ENCODE data around the gene LRPPRC. TPM values are rescaled to one million over a fixed set of nuclear protein-coding genes. Genes with fewer than 3 reads are reported as not detected.

The LRPPRC gene
- total and polyA plus RNA-seq, 2 experiments from 2014 or later: 39.5 to 71.9 TPM

DNA sequence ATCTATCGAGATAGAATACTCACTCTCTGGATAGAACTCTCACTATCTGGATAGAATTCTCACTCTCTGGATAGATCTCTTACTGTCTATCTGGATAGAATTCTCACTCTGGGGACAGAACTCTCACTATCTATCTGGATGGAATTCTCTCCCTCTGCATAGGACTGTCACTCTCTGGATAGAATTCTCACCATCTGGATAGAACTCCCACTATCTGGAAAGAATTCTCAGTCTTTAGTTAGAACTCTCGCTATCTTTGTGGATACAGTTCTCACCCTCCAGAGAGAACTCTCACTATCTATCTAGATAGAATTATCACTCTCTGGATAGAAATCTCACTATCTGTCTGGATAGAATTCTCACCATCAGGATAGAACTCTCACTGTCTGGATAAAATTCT is 140.5 kb downstream of the LRPPRC start:
- DNase-seq (ENCODE audit: low read depth in 1 of 2, low spot score in 1 of 2): no peak
- no peaks in the 10 kb centered on the region for H3K4me1 ChIP-seq (ENCODE audit: low read depth)
- no peaks in the 10 kb centered on the region for H3K27me3 ChIP-seq
- TF ChIP-seq, protein P1, sequence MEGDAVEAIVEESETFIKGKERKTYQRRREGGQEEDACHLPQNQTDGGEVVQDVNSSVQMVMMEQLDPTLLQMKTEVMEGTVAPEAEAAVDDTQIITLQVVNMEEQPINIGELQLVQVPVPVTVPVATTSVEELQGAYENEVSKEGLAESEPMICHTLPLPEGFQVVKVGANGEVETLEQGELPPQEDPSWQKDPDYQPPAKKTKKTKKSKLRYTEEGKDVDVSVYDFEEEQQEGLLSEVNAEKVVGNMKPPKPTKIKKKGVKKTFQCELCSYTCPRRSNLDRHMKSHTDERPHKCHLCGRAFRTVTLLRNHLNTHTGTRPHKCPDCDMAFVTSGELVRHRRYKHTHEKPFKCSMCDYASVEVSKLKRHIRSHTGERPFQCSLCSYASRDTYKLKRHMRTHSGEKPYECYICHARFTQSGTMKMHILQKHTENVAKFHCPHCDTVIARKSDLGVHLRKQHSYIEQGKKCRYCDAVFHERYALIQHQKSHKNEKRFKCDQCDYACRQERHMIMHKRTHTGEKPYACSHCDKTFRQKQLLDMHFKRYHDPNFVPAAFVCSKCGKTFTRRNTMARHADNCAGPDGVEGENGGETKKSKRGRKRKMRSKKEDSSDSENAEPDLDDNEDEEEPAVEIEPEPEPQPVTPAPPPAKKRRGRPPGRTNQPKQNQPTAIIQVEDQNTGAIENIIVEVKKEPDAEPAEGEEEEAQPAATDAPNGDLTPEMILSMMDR (IDR thresholded peaks at IDR 0.05; ENCODE audit: low read depth, low read length): no peak
- no peaks in the 10 kb centered on the region for H3K36me3 ChIP-seq
- H3K27ac ChIP-seq: no peak overlapping the region
- H3K9me3 ChIP-seq (ENCODE audit: low read depth): no peaks in the 10 kb centered on the region
- H3K4me3 ChIP-seq: no peak overlapping the region

DNA sequence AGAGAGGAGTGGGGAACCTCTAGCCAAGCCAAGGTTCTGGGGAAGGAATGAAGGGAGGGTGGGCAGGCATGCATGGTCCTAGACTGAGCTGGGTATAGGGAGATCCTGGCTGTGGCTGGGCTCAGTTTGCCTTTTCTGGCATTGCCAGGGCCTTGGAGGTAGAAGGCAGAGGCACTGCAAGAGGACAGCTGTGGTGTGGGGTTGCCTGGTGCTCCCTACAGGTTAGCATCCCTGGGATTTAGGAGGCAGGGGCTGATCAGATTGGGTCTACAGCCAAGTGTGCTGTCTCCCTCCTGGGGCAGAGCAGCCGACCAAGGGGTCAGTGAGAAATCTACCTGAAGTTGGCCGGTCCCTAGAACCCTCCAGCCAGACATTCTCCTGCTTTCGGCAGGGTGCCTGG is 141.1 kb downstream of the LRPPRC start:
- no peaks in the 10 kb centered on the region for H3K27me3 ChIP-seq
- H3K9me3 ChIP-seq (ENCODE audit: low read depth): no peaks in the 10 kb centered on the region
- TF ChIP-seq, protein P1 (IDR thresholded peaks at IDR 0.05; ENCODE audit: low read depth, low read length): no peak
- DNase-seq (ENCODE audit: low read depth in 1 of 2, low spot score in 1 of 2): no peak
- no peaks in the 10 kb centered on the region for H3K36me3 ChIP-seq
- H3K4me3 ChIP-seq: no peak overlapping the region
- no peaks in the 10 kb centered on the region for H3K4me1 ChIP-seq (ENCODE audit: low read depth)
- H3K27ac ChIP-seq: no peak overlapping the region

DNA sequence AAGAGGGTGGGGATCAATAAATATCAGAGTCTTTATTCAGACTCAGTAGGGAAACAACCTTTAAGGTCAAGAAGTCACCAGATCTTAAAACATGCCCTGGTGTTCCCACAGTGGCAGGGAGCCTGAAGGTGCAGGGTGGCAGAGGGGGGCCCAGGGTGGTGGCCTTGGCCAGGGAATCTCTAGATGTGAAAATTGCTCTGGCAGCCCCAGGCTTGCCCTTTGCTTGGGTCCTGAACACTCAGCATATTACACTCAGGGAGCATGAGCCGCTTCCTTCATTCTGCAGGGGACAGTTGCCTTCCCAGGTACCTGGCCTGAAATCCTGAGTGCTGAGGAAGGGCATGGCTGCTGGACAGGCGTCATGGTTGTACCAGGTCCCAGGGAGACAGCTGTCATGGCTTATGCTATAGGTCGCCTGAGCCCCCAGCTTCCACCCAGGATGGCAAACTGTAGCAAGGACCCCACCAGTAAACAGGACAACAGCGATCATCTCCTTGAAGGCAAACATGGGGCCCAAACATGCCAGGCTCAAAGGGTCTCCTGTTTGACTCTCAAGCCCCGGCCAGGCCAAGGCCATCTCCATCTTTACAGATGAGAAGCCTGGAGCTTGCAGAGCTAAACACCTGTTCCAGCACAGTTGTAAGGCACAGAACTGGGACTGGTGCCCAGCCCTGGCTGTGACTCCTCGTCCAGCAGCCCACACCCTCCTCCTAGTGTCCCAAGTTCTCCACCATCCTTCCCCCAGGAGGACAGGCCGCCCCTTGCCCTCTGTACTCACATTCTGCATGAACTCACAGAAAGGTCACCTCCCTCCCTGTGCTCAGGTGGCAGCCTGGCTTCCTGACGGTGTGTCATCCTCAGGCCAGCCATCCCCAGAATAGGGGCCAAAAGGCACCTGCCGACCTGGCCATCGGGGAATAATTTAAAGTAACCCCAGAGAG is 142.4 kb downstream of the LRPPRC start:
- H3K4me3 ChIP-seq: no peak overlapping the region
- no peak overlapping the region for H3K27ac ChIP-seq
- TF ChIP-seq, protein P1 (IDR thresholded peaks at IDR 0.05; ENCODE audit: low read depth, low read length): no peak
- no peaks in the 10 kb centered on the region for H3K27me3 ChIP-seq
- H3K36me3 ChIP-seq: no peaks in the 10 kb centered on the region
- DNase-seq (ENCODE audit: low read depth in 1 of 2, low spot score in 1 of 2): no peak
- H3K9me3 ChIP-seq (ENCODE audit: low read depth): no peaks in the 10 kb centered on the region
- no peaks in the 10 kb centered on the region for H3K4me1 ChIP-seq (ENCODE audit: low read depth)

DNA sequence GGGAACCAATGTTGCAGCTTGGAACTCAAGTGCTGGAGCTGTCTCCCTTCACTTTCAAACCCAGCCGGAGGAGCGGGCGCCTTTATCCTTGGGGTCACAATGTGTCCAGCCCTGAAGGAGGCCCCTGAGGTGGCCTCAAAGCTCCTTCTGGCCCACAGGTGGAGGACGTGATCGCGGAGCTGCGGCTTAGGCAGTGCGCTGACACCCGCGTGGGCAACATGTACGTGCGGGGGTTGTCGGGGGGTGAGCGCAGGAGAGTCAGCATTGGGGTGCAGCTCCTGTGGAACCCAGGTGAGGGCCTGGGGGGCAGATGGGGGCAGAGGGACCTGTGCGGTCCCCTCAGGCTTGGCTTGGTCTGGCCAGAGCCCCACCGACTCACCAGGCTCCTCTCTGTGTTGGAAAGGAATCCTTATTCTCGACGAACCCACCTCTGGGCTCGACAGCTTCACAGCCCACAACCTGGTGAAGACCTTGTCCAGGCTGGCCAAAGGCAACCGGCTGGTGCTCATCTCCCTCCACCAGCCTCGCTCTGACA is 143.5 kb downstream of the LRPPRC start:
- TF ChIP-seq, protein P1 (IDR thresholded peaks at IDR 0.05; ENCODE audit: low read depth, low read length): no peak
- Histone ChIP-seq H3K27ac (no peak overlapping the region), H3K9me3 (ENCODE audit: low read depth) (no peaks in the 10 kb centered on the region), H3K27me3 (no peaks in the 10 kb centered on the region), H3K36me3 (no peaks in the 10 kb centered on the region), H3K4me1 (ENCODE audit: low read depth) (no peaks in the 10 kb centered on the region), H3K4me3 (no peak overlapping the region)
- no peak for DNase-seq (ENCODE audit: low read depth in 1 of 2, low spot score in 1 of 2)

DNA sequence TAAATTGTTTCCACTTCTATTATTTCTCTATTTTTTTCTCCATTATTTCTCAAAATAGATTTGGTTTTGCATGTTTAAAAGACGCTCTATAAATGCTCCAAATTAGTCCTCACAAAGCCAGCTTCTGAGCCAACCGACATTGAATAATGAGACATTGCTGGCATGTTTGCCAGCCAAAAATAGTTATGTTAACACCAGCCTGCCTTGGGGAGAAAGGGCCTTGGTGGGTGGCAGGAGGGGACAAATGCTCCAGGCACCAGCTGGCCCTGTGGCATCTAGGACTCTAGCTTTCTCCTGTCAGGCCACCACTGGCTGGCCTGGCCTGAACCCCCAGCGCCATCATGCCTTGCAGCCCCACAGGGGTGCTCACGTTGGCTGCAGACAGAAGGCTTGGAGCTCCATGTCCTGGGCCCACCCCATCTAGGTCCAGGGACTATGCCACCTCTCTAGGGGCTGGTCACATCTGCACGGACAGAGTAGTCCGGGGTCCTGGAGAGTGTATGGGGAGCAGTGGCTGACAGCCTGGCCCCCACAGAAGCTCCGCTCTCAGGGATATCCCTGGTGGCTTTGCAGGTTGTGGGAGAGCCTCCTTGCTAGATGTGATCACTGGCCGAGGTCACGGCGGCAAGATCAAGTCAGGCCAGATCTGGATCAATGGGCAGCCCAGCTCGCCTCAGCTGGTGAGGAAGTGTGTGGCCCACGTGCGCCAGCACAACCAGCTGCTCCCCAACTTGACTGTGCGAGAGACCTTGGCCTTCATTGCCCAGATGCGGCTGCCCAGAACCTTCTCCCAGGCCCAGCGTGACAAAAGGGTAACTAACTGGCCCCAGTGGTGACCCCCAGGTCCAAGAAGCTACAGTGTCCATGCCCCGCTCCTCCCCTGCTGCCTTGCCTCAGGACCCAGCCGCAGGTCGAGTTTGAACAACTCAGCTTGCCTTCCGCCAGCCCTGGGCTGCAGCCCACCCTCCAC is 144.5 kb downstream of the LRPPRC start:
- Histone ChIP-seq H3K9me3 (ENCODE audit: low read depth) (no peaks in the 10 kb centered on the region), H3K27me3 (no peaks in the 10 kb centered on the region), H3K27ac (no peak overlapping the region), H3K36me3 (no peaks in the 10 kb centered on the region), H3K4me1 (ENCODE audit: low read depth) (no peaks in the 10 kb centered on the region), H3K4me3 (no peak overlapping the region)
- no peak for DNase-seq (ENCODE audit: low read depth in 1 of 2, low spot score in 1 of 2)
- TF ChIP-seq, protein P1 (IDR thresholded peaks at IDR 0.05; ENCODE audit: low read depth, low read length): no peak

Measured in cardiac muscle cell (in vitro differentiated cells and primary cell).